A673 (cell line): ENCODE measurements around the gene CTIF. TPM values are rescaled to one million over a fixed set of nuclear protein-coding genes. Genes with fewer than 3 reads are reported as not detected.

ENCODE experiments used
- BruUV-seq: library from RNA; stranded (reverse); fragments of 400-500 nt; replicated peaks from 2 replicates; lab custom pipeline; 2021; lab: Mats Ljungman, UMichigan
- CTCF ChIA-PET: fragments of 300-600 bp; sonication (Branson Sonifier 250); formaldehyde crosslinking; loops from one replicate; lab custom pipeline; 2022; ENCODE audit warnings: antibody characterized with exemption; lab: Charles Lee
- POLR2A ChIA-PET: fragments of 300-600 bp; sonication (Branson Sonifier 250); formaldehyde crosslinking; loops from one replicate; lab custom pipeline; 2022; ENCODE audit warnings: antibody characterized with exemption; ENCODE audit not compliant: low non-redundant PET; lab: Charles Lee
- DNase-seq: peaks from one replicate; pipeline ENCODE4 v3.0.0-alpha.2; 2015; ENCODE audit warnings: low spot score
- H3K27ac ChIP-seq: fragments of 200-600 bp; sonication (generic); 2 replicates; pipeline ENCODE4 v1.5.1; 2016; ENCODE audit warnings: mixed run types, low read depth, mild to moderate bottlenecking, mixed read lengths, antibody characterized with exemption, low read length; ENCODE audit not compliant: poor library complexity, severe bottlenecking
- H3K27me3 ChIP-seq: fragments of 200-600 bp; sonication (generic); replicated peaks from 2 replicates; pipeline ENCODE4 v1.6.1; 2017; ENCODE audit warnings: mixed run types, low read depth, mild to moderate bottlenecking, mixed read lengths, antibody characterized with exemption, low read length; ENCODE audit not compliant: insufficient read depth, poor library complexity
- H3K36me3 ChIP-seq: fragments of 200-600 bp; sonication (generic); 2 replicates; pipeline ENCODE4 v1.6.1; 2016; ENCODE audit warnings: mixed run types, mild to moderate bottlenecking, mixed read lengths, antibody characterized with exemption, low read length; ENCODE audit not compliant: insufficient read depth, poor library complexity, severe bottlenecking
- H3K4me1 ChIP-seq: fragments of 200-600 bp; sonication (generic); 2 replicates; pipeline ENCODE4 v1.6.1; 2017; ENCODE audit warnings: mixed run types, mild to moderate bottlenecking, mixed read lengths, antibody characterized with exemption, low read length; ENCODE audit not compliant: insufficient read depth, poor library complexity, severe bottlenecking
- H3K4me3 ChIP-seq: fragments of 200-600 bp; sonication (generic); 2 replicates; pipeline ENCODE4 v1.5.1; 2016; ENCODE audit warnings: low read depth, mixed run types, mild to moderate bottlenecking, mixed read lengths, low read length; ENCODE audit not compliant: poor library complexity, severe bottlenecking
- H3K9me3 ChIP-seq: fragments of 200-600 bp; sonication (generic); 2 replicates; pipeline ENCODE4 v1.6.1; 2016; ENCODE audit warnings: mixed run types, low read depth, mild to moderate bottlenecking, mixed read lengths, antibody characterized with exemption, low read length; ENCODE audit not compliant: poor library complexity, severe bottlenecking
- EZH2 ChIP-seq: fragments of 200-600 bp; sonication (generic); IDR thresholded peaks from 2 replicates; pipeline ENCODE4 v1.6.1; 2017; ENCODE audit warnings: borderline replicate concordance, low read depth, mild to moderate bottlenecking, mixed read lengths, antibody characterized with exemption, low read length; ENCODE audit not compliant: poor library complexity, severe bottlenecking
- intact Hi-C: fragments of 100-400 bp; cut with micrococcal nuclease; formaldehyde crosslinking; loops from one replicate; pipeline ENCODE4 v1.10.0; 2022; ENCODE audit not compliant: unreplicated experiment
- total RNA-seq: library from RNA; stranded (reverse); gene quantifications from 2 replicates; pipeline ENCODE4 v1.2.3, GENCODE V29; 2021
- TF ChIP-seq, protein P1 (sequence below): fragments of 300-800, 200-600 bp; sonication (generic); conservative IDR thresholded peaks from 2 replicates; pipeline ENCODE4 v1.5.1; 2017; ENCODE audit warnings: low read depth, mild to moderate bottlenecking, antibody characterized with exemption, low read length, moderate library complexity, mixed read lengths

Gene CTIF
- total RNA-seq, 1 experiment from 2014 or later, result 23.5 TPM

- POLR2A ChIA-PET, result no interaction called here
- peaks cover 3% of the 10 kb centered on the region for H3K36me3 ChIP-seq
- no peak overlapping the region for H3K27ac ChIP-seq
- no peaks in the 10 kb centered on the region for H3K27me3 ChIP-seq
- H3K4me1 ChIP-seq, result no peaks in the 10 kb centered on the region
- no peak for DNase-seq
- BruUV-seq, result no TSS peak
- intact Hi-C loops, result no loop called here
- H3K4me3 ChIP-seq, result no peak overlapping the region
- TF ChIP-seq EZH2, result no peak
- TF ChIP-seq, protein P1, sequence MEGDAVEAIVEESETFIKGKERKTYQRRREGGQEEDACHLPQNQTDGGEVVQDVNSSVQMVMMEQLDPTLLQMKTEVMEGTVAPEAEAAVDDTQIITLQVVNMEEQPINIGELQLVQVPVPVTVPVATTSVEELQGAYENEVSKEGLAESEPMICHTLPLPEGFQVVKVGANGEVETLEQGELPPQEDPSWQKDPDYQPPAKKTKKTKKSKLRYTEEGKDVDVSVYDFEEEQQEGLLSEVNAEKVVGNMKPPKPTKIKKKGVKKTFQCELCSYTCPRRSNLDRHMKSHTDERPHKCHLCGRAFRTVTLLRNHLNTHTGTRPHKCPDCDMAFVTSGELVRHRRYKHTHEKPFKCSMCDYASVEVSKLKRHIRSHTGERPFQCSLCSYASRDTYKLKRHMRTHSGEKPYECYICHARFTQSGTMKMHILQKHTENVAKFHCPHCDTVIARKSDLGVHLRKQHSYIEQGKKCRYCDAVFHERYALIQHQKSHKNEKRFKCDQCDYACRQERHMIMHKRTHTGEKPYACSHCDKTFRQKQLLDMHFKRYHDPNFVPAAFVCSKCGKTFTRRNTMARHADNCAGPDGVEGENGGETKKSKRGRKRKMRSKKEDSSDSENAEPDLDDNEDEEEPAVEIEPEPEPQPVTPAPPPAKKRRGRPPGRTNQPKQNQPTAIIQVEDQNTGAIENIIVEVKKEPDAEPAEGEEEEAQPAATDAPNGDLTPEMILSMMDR, result no peak
- H3K9me3 ChIP-seq, result no peaks in the 10 kb centered on the region
- CTCF ChIA-PET, result no interaction called here
Measured at GRCh38 chr18:48669180-48669675, 130.4 kb downstream of the CTIF start.

GRCh38 chr18:48669991-48670750 lies 131.3 kb downstream of the CTIF start:
- TF ChIP-seq, protein P1, result no peak
- TF ChIP-seq EZH2, result no peak
- no peaks in the 10 kb centered on the region for H3K27me3 ChIP-seq
- POLR2A ChIA-PET, result no interaction called here
- BruUV-seq, result no TSS peak
- CTCF ChIA-PET, result no interaction called here
- intact Hi-C loops, result loop anchor here (10.0 kb wide), 1 partner anchor 1185 kb away; no protein-coding TSS in a partner anchor
- H3K4me3 ChIP-seq, result no peak overlapping the region
- H3K36me3 ChIP-seq, result peaks cover 3% of the 10 kb centered on the region
- no peaks in the 10 kb centered on the region for H3K9me3 ChIP-seq
- DNase-seq, result no peak
- no peak overlapping the region for H3K27ac ChIP-seq
- H3K4me1 ChIP-seq, result no peaks in the 10 kb centered on the region

GRCh38 chr18:48670751-48671560 lies 132.1 kb downstream of the CTIF start:
- no peak for TF ChIP-seq EZH2
- TF ChIP-seq, protein P1, result no peak
- POLR2A ChIA-PET, result no interaction called here
- Histone ChIP-seq H3K4me3 (no peak overlapping the region), H3K27me3 (no peaks in the 10 kb centered on the region), H3K9me3 (no peaks in the 10 kb centered on the region), H3K27ac (no peak overlapping the region), H3K4me1 (no peaks in the 10 kb centered on the region), H3K36me3 (peaks cover 3% of the 10 kb centered on the region)
- intact Hi-C loops, result loop anchor here (10.0 kb wide), 1 partner anchor 1184 kb away; no protein-coding TSS in a partner anchor
- DNase-seq, result no peak
- BruUV-seq, result no TSS peak
- CTCF ChIA-PET, result no interaction called here
